Fibroblast of skin of scalp (primary cell): ENCODE measurements around the gene PRADC1. TPM values are rescaled to one million over a fixed set of nuclear protein-coding genes. Genes with fewer than 3 reads are reported as not detected.
A peak's percentile ranks its signal among the peaks of the same experiment; 100 is the strongest.
"Not testable (repeated sequence)": the region's sequence is repeated elsewhere in the genome, so short reads cannot be mapped to it uniquely, and the experiment has no call there.

Experiments
- DNase-seq: peaks from one replicate; pipeline ENCODE4 v3.0.0-alpha.2; 2013
- polyA plus RNA-seq, 2 experiments: library from polyadenylated mRNA; unstranded; fragments of 120-200 nt; gene quantifications; one replicate each; pipeline ENCODE4 v1.2.1, GENCODE V29; 2013; ENCODE audit not compliant: insufficient read length in 2 of 2

The PRADC1 gene
- polyA plus RNA-seq (2013, experiment 1 of 2; ENCODE audit: insufficient read length), result 17.8 TPM
- polyA plus RNA-seq (2013, experiment 2 of 2; ENCODE audit: insufficient read length), result 17.8 TPM

DNA sequence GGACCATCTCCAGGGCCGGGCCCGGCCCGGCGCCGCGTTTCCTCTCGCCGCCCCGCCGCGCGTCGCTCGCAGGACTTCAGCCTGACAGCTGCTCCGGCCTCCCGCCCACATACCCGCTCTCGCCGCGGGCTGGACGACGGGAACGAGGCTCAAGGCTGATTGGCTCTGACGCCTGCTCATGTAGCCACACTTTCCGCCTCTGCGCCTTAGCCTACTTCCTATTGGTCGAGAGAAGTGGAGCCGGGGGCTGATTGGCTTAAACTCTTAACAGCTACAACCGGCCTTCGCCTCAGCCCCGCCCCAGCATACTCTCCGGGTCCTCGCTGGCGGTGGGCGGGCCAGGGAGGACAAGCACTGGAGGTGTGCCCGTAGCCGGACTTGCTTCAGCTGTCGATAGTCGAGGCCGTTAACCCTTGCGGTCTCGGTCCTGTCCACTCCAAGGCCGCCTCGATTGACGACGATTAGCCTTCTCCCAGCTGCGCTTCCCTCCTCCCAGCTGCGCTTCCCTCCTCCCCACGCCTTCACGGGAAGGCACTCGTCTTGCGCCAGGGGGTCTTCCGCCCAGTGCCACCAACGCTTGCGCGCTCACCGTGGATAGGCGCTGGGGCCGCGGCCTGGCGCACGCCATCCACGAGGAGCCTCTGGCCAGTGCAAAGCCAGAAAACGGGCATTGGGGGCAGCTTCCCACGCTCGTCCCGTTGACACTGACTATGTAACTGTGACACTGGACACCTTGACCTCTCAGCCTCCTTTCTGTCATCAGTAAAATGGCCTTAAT lies at the start of gene PRADC1:
Gene PRADC1, minus strand, starts transcription at position 86 of the 778 bp plus-strand sequence. Its CDS starts 79 bp downstream, at position 7.
- peak; percentile 99 for DNase-seq

GRCh38 chr2:73281244-73281643 lies 48.2 kb upstream of the PRADC1 start:
- DNase-seq, result no peak

GRCh38 chr2:73279852-73280251 lies 46.8 kb upstream of the PRADC1 start:
- no peak for DNase-seq

DNA sequence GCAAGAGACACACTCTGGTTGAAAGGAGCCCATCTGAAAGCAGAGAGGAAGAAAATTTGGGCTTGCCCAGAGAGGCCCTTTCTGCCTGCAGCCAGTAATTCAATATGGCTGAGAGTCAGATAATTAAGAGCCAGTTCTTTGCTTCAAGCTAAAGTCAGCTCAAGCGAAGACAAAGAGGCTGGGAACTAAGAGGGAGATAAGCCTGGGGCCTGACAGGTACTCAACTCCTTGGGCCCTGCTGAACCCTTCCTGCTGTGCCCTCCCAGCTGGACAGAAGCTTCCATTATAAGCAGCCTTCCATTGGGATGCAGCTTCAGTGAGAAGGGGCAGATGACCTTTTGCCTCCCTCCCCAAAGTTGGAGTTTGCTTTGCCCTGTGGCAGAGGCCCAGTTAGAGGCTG lies 39.2 kb upstream of the PRADC1 start:
- no peak for DNase-seq

GRCh38 chr2:73269686-73270465 lies 36.8 kb upstream of the PRADC1 start:
- DNase-seq, result no peak

DNA sequence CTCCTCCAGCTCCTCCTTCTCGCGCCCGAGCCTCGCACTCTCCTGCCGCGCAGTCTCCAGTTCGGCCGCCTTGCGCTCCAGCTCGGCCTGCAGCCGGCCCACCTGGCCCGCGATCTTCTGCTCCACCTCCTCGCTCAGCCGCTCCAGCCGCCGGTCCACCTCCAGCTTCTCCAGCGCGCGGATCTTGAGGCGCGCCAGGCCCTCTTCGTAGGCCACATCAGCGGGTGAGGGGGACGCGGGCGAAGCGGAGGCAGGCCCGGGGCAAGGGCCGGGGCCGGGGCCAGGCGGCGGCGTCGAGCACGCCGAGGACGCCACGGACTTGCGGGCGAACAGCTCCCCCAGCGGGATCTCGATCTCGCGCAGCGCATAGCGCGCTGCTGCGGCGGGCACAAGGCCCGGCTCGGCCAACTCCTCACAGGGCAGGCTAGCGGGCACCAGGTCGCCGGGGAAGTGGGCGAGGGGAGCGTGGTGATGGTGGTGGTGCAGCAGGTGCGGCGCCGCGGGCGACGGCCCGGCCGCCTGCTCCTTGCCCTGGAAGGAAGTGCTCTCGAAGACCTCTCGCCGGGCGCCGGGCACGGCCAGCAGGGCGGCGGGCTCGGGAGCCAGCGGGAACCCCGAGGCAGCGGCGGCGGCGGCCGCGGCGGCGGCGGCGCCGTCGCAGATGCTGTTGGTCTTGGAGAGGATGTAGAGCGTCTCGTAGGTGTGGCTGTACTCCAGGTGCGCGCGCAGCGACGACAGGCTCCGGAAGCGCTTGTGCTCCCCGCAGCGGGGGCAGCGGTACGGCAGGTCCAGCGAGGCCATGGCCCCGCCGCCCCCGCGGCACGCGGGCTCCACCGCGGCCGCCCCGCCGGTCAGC lies 36.0 kb upstream of the PRADC1 start:
- DNase-seq, result peak; percentile 17

DNA sequence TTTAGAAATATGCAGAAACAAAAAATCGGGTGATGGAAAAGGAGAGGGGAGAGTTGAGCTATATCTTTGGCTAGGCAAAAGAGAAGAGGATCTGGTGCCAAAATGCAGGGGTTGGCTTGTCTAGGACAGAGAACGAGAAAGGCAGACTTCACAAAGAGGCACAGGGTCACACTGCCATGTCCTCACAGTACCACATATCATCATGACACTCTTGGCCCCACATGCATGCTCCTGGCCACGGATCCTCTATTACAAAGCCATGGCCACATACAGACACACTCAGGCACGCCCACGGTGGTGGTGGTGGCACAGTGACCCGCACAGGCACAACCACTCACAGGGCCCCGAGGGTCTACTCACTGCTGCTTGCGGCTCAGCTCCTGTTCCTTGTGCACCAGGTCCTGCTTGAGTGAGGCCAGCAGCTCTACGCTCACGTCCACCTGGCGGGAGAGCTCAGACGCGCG lies 35.4 kb upstream of the PRADC1 start:
- DNase-seq, result no peak

- DNase-seq, result no peak
Measured at GRCh38 chr2:73267008-73267407, 34.0 kb upstream of the PRADC1 start.

- DNase-seq, result no peak
Measured at GRCh38 chr2:73266061-73266901, 33.2 kb upstream of the PRADC1 start.

DNA sequence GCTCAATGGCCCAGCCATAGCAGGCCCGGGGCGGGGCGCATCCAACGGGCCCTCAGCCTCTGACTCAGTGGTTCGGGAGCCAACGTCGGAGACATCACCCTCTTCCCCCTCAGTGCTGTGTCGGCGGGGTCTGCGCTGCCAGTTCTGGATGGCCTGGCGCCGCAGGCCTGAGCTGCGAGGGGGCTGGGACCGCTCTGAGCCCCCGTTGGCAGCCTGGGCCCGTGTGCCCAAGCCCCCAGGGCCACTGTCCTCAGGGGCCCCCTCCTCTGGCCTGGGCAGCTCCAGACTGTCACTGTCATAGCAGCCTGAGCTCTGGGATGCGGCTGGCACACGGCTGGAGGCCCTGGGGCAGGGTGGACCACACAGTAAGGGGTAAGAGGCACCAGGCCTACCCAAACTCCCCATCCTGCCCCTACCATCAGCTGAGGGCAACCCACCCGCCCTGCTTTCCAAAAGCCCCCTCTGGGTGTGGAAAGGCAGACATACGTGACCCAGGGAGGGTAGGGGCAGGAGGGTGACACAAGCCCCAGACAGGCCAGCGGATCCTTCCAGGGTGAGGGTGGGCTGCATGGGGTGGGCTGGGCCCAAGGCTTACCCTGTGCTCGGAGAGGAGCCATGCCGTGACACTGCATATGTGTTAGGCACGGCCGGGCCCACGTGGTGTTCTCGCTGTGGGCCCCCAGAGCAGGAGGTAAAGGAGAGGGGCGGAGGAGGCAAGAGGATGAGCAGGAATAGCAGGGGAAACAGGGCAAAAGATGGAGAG lies 32.4 kb upstream of the PRADC1 start:
- no peak for DNase-seq

GRCh38 chr2:73264783-73265182 lies 31.7 kb upstream of the PRADC1 start:
- DNase-seq, result no peak

- no peak for DNase-seq
Measured at GRCh38 chr2:73264332-73264606, 31.2 kb upstream of the PRADC1 start.

- DNase-seq, result no peak
Measured at GRCh38 chr2:73263540-73264331, 30.7 kb upstream of the PRADC1 start.

GRCh38 chr2:73262691-73263429 lies 29.8 kb upstream of the PRADC1 start:
- not testable (repeated sequence) for DNase-seq

- no peak for DNase-seq
Measured at GRCh38 chr2:73262108-73262651, 29.1 kb upstream of the PRADC1 start.

- peak; percentile 32 for DNase-seq
Measured at GRCh38 chr2:73260338-73260984, 27.4 kb upstream of the PRADC1 start.

DNA sequence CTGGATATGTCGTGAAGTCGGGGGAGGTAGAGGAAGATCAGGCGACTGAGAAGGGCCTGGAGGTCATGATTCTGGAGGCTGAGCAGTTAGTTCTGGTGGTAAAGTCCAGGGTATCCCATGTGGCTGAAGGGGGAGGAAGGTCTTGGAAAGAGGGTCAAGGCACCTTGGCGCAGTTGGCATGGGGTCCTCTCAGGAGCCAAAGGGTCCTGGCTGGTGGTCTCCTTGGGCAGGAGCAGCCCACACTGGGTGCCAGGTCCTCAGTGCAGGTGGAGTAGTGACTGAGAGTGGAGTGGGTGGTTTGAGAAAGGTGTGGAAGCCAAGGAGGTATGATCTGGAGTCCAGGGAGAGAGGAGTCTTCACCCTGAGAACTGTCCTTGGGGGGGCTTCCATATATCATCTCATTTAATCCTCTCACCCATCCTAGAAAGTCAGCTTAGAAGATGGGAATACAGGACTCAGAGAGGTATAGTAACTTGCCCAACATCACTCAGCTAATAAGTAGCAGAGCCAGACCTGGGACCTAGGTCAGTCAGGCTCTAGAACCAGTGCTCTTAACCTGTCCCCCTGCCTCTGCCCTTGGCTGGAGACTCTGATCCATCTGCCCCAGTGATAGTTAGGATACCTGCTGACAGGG lies 26.8 kb upstream of the PRADC1 start:
- no peak for DNase-seq

DNA sequence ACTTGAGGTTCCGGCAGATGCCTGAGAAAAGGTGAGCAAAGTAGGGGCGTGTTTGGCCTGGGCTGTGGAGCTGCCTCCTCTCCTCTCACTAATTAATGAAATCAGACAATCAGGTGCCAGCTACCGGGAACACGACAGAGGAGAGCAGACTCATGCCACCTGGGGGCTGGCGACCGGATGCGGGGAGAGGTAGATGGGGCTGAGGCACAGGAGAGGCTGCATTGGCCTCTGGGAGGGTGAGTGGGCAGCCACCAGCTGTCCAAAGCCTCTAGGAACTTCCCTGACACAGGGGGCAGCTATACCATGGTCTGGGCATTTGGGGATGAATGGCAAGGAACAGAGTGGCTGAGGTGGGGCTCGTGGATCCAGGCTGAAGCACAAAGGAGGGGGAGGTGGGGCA lies 26.2 kb upstream of the PRADC1 start:
- no peak for DNase-seq
